ENCODE data around the gene ARHGEF2.

The ARHGEF2 gene

GRCh38 chr1:155941845-155942531 lies 36.4 kb downstream of the ARHGEF2 start:
- no peak overlapping the region for H2AFZ ChIP-seq (ENCODE audit: low read length)
- no peaks in the 10 kb centered on the region for H3K79me2 ChIP-seq (ENCODE audit: insufficient read depth, low read length)
- no peaks in the 10 kb centered on the region for H3K9me3 ChIP-seq (ENCODE audit: insufficient read depth, low read depth, low read length)
- peak overlapping the region; percentile 70 for H3K4me2 ChIP-seq (ENCODE audit: low read depth, low read length, poor library complexity, severe bottlenecking)
- H3K9me2 ChIP-seq (replicated peaks; ENCODE audit: low read depth, low read length), result no peaks in the 10 kb centered on the region
- H3K4me3 ChIP-seq (ENCODE audit: low read length, poor library complexity, severe bottlenecking), result no peak overlapping the region
- no peaks in the 10 kb centered on the region for H3K27me3 ChIP-seq (ENCODE audit: insufficient read depth, low read length, poor library complexity, severe bottlenecking)
- TF ChIP-seq EZH2phosphoT487 (IDR thresholded peaks at IDR 0.05; ENCODE audit: borderline replicate concordance), result no peak
- TF ChIP-seq CTCF (conservative IDR thresholded peaks at IDR 0.05; ENCODE audit: low read length), result no peak
- peaks cover 33% of the 10 kb centered on the region for H3K4me1 ChIP-seq (ENCODE audit: insufficient read depth, low read length, poor library complexity, severe bottlenecking)
- H3K36me3 ChIP-seq (ENCODE audit: insufficient read depth, low read length), result peaks cover 10% of the 10 kb centered on the region; the same call in 1 of the 2 replicates
- H3K9ac ChIP-seq (ENCODE audit: low read depth, low read length, poor library complexity, severe bottlenecking), result peak overlapping the region; percentile 64
- H3F3A ChIP-seq (ENCODE audit: low read depth), result 0 out of 2 replicates have a peak, but pooled peaks cover 4% of the 10 kb centered on the region
- no peaks in the 10 kb centered on the region for H4K20me1 ChIP-seq (ENCODE audit: insufficient read depth, low read length, poor library complexity, severe bottlenecking)

DNA sequence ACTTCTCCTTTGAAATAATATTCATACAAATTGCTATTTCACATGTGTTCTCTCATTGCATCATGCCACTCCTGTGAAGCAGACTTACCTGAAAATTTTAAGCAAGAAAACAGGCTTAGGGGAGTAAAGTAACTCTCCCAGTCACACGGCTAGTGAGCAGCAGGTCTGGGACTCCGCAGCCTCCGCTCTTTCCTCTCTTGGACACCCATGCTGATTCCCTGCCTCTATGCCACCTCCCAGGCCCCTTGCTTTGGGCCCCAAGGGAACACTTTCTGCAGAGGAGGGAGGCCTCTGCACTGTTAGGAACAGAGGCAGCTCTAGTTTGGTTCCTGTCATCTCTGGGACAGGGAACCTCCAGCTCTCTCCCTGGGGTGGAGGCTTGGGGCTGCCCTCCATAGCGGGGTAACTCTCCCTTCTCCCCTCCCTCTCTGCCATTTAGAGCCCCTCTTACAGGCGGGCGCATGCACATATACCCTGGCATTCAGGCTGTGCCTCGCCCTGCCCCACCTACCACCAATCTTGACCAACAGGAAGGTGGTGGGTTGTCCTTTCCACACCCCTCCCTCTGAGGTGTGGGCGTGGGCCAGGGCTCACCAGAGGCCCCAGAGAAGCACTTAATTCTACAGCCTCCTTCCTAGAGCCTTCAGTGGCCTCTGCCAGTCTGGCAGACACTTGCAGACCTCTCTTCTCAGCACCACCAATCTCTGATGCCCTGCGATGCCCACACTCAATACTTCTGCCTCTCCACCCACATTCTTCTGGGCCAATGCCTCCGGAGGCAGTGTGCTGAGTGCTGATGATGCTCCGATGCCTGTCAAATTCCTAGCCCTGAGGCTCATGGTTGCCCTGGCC lies 37.1 kb downstream of the ARHGEF2 start, which contains the start of gene RXFP4:
Gene RXFP4, plus strand, starts transcription at position 646 of the 852 bp plus-strand sequence. Its CDS starts 72 bp downstream, at position 718.
- Histone ChIP-seq H3K79me2 (ENCODE audit: insufficient read depth, low read length) (no peaks in the 10 kb centered on the region), H2AFZ (ENCODE audit: low read length) (no peak within 1 kb of the TSS), H3F3A (ENCODE audit: low read depth) (0 out of 2 replicates have a peak, but pooled peaks cover 4% of the 10 kb centered on the region), H3K36me3 (ENCODE audit: insufficient read depth, low read length) (peaks cover 3% of the 10 kb centered on the region; the same call in 1 of the 2 replicates), H3K4me2 (ENCODE audit: low read depth, low read length, poor library complexity, severe bottlenecking) (peak within 1 kb of the TSS; percentile 70), H3K9me2 (replicated peaks; ENCODE audit: low read depth, low read length) (no peaks in the 10 kb centered on the region), H3K4me3 (ENCODE audit: low read length, poor library complexity, severe bottlenecking) (peak within 1 kb of the TSS; percentile 8), H3K9me3 (ENCODE audit: insufficient read depth, low read depth, low read length) (no peaks in the 10 kb centered on the region), H3K4me1 (ENCODE audit: insufficient read depth, low read length, poor library complexity, severe bottlenecking) (peaks cover 26% of the 10 kb centered on the region), H3K9ac (ENCODE audit: low read depth, low read length, poor library complexity, severe bottlenecking) (peak within 1 kb of the TSS; percentile 64), H3K27me3 (ENCODE audit: insufficient read depth, low read length, poor library complexity, severe bottlenecking) (no peaks in the 10 kb centered on the region), H4K20me1 (ENCODE audit: insufficient read depth, low read length, poor library complexity, severe bottlenecking) (no peaks in the 10 kb centered on the region)
- no peak for TF ChIP-seq CTCF (conservative IDR thresholded peaks at IDR 0.05; ENCODE audit: low read length)
- no peak for TF ChIP-seq EZH2phosphoT487 (IDR thresholded peaks at IDR 0.05; ENCODE audit: borderline replicate concordance)

- Histone ChIP-seq H2AFZ (ENCODE audit: low read length) (no peak overlapping the region), H3K27me3 (ENCODE audit: insufficient read depth, low read length, poor library complexity, severe bottlenecking) (no peaks in the 10 kb centered on the region), H3K4me2 (ENCODE audit: low read depth, low read length, poor library complexity, severe bottlenecking) (peak overlapping the region; percentile 70), H4K20me1 (ENCODE audit: insufficient read depth, low read length, poor library complexity, severe bottlenecking) (no peaks in the 10 kb centered on the region), H3K4me3 (ENCODE audit: low read length, poor library complexity, severe bottlenecking) (peak overlapping the region; percentile 8), H3K9me3 (ENCODE audit: insufficient read depth, low read depth, low read length) (no peaks in the 10 kb centered on the region), H3K36me3 (ENCODE audit: insufficient read depth, low read length) (no peaks in the 10 kb centered on the region), H3K4me1 (ENCODE audit: insufficient read depth, low read length, poor library complexity, severe bottlenecking) (peaks cover 22% of the 10 kb centered on the region), H3F3A (ENCODE audit: low read depth) (0 out of 2 replicates have a peak, but pooled peaks cover 4% of the 10 kb centered on the region), H3K79me2 (ENCODE audit: insufficient read depth, low read length) (no peaks in the 10 kb centered on the region), H3K9me2 (replicated peaks; ENCODE audit: low read depth, low read length) (no peaks in the 10 kb centered on the region), H3K9ac (ENCODE audit: low read depth, low read length, poor library complexity, severe bottlenecking) (peak overlapping the region; percentile 64)
- TF ChIP-seq EZH2phosphoT487 (IDR thresholded peaks at IDR 0.05; ENCODE audit: borderline replicate concordance) (no peak), CTCF (conservative IDR thresholded peaks at IDR 0.05; ENCODE audit: low read length) (no peak)
Observed at GRCh38 chr1:155940482-155940992, 37.8 kb downstream of the ARHGEF2 start.
